ENCODE results near the gene IDUA.

GRCh38 chr4:1043651-1044468 is 57.0 kb downstream of the IDUA start:
- no peak for TF ChIP-seq CTCF (conservative IDR thresholded peaks at IDR 0.05)
- TF ChIP-seq EZH2 (IDR thresholded peaks at IDR 0.05; ENCODE audit: low read depth) = no peak
